ENCODE results near the gene SLC5A9. TPM values are rescaled to one million over a fixed set of nuclear protein-coding genes. Genes with fewer than 3 reads are reported as not detected.
"Not testable (repeated sequence)": the region's sequence is repeated elsewhere in the genome, so short reads cannot be mapped to it uniquely, and the experiment has no call there.

Gene SLC5A9
- total RNA-seq, 4 donors from 2014 or later = not detected

DNA sequence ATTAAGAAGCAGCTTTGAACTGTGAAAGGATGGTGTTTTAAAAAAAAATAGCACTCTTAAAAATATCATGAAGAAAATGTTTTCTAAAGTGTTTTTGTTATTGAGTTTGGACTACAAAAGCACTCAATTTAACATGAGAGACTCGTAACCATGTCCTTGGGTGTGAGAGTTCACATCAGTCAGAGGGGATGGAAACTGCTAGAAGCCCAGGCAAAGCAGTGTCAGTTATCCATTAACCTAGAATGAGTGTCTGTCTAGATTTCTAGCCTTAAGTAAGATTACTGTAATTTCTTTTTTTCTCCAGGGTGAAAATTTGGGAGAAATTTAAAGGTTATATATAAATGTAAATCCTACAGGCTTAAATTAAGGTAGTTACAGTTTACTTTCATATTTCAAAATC, 31.7 kb downstream of the SLC5A9 start:
- intact Hi-C loops (cut with DNase I; ENCODE audit: low total_unique reads) (no loop called here), in situ Hi-C loops (cut with MboI; ENCODE audit: low sequenced_read_pairs in 4 of 4) (no loop called here)
- no peak for DNase-seq
- Histone ChIP-seq H3K36me3 (no peaks in the 10 kb centered on the region), H3K27me3 (no peaks in the 10 kb centered on the region), H3K27ac (no peak overlapping the region), H3K4me3 (no peak overlapping the region), H3K9me3 (no peaks in the 10 kb centered on the region), H3K4me1 (no peaks in the 10 kb centered on the region)
- no peak for ATAC-seq
- no peak for TF ChIP-seq POLR2A (IDR thresholded peaks at IDR 0.05)
- TF ChIP-seq, protein P1, sequence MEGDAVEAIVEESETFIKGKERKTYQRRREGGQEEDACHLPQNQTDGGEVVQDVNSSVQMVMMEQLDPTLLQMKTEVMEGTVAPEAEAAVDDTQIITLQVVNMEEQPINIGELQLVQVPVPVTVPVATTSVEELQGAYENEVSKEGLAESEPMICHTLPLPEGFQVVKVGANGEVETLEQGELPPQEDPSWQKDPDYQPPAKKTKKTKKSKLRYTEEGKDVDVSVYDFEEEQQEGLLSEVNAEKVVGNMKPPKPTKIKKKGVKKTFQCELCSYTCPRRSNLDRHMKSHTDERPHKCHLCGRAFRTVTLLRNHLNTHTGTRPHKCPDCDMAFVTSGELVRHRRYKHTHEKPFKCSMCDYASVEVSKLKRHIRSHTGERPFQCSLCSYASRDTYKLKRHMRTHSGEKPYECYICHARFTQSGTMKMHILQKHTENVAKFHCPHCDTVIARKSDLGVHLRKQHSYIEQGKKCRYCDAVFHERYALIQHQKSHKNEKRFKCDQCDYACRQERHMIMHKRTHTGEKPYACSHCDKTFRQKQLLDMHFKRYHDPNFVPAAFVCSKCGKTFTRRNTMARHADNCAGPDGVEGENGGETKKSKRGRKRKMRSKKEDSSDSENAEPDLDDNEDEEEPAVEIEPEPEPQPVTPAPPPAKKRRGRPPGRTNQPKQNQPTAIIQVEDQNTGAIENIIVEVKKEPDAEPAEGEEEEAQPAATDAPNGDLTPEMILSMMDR (IDR thresholded peaks at IDR 0.05 in 4 of 5, conservative IDR thresholded peaks at IDR 0.05 in 1 of 5) = no peak

GRCh38 chr1:48258106-48258505, 35.6 kb downstream of the SLC5A9 start:
- Histone ChIP-seq H3K4me1 (no peaks in the 10 kb centered on the region), H3K27me3 (no peaks in the 10 kb centered on the region), H3K4me3 (no peak overlapping the region), H3K27ac (no peak overlapping the region), H3K36me3 (no peaks in the 10 kb centered on the region), H3K9me3 (no peaks in the 10 kb centered on the region)
- intact Hi-C loops (cut with DNase I; ENCODE audit: low total_unique reads) (no loop called here), in situ Hi-C loops (cut with MboI; ENCODE audit: low sequenced_read_pairs in 4 of 4) (no loop called here)
- TF ChIP-seq POLR2A (IDR thresholded peaks at IDR 0.05) = no peak
- TF ChIP-seq, protein P1 (IDR thresholded peaks at IDR 0.05 in 4 of 5, conservative IDR thresholded peaks at IDR 0.05 in 1 of 5) = no peak
- DNase-seq = no peak
- no peak for ATAC-seq

DNA sequence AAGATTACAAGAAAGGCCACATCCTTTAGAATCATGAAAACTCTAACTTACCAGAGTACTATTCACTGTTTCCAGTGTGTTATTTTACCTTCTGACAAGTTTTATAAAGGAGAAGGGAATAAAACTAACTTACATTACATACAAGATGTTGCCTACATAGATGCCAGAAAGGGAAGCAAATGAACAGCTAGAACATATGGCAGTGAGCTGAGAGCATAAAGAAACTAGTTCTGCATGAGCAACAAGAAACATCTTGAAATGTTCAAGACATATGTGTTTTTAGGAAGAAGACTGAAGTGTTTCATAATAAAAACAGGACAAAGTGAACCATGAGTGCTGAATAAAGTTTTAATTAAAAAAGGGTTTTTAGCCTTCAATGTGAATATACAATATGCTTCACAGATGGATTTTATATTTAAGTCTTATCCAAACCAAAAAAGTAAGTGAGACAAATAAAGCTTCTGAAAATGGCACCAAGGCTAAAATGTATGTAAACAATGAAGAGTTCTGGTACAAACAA, 39.4 kb downstream of the SLC5A9 start:
- H3K9me3 ChIP-seq = no peaks in the 10 kb centered on the region
- no peaks in the 10 kb centered on the region for H3K27me3 ChIP-seq
- in situ Hi-C loops (cut with MboI; ENCODE audit: low sequenced_read_pairs in 4 of 4) (no loop called here), intact Hi-C loops (cut with DNase I; ENCODE audit: low total_unique reads) (no loop called here)
- no peak overlapping the region for H3K27ac ChIP-seq
- H3K36me3 ChIP-seq = no peaks in the 10 kb centered on the region
- TF ChIP-seq, protein P1 (IDR thresholded peaks at IDR 0.05 in 4 of 5, conservative IDR thresholded peaks at IDR 0.05 in 1 of 5) = no peak
- no peak for TF ChIP-seq POLR2A (IDR thresholded peaks at IDR 0.05)
- no peak overlapping the region for H3K4me3 ChIP-seq
- H3K4me1 ChIP-seq = no peaks in the 10 kb centered on the region
- ATAC-seq = no peak
- no peak for DNase-seq

- H3K4me3 ChIP-seq = no peak overlapping the region
- ATAC-seq (no peak), DNase-seq (no peak)
- H3K36me3 ChIP-seq = no peaks in the 10 kb centered on the region
- no peaks in the 10 kb centered on the region for H3K27me3 ChIP-seq
- H3K27ac ChIP-seq = no peak overlapping the region
- no peaks in the 10 kb centered on the region for H3K4me1 ChIP-seq
- H3K9me3 ChIP-seq = no peaks in the 10 kb centered on the region
- in situ Hi-C loops (cut with MboI; ENCODE audit: low sequenced_read_pairs in 4 of 4) = no loop called here
- TF ChIP-seq, protein P1 (IDR thresholded peaks at IDR 0.05 in 4 of 5, conservative IDR thresholded peaks at IDR 0.05 in 1 of 5) = no peak
- TF ChIP-seq POLR2A (IDR thresholded peaks at IDR 0.05) = no peak
- intact Hi-C loops (cut with DNase I; ENCODE audit: low total_unique reads) = no loop called here
These were observed 40.5 kb downstream of the SLC5A9 start for GRCh38 chr1:48263041-48263440.

DNA sequence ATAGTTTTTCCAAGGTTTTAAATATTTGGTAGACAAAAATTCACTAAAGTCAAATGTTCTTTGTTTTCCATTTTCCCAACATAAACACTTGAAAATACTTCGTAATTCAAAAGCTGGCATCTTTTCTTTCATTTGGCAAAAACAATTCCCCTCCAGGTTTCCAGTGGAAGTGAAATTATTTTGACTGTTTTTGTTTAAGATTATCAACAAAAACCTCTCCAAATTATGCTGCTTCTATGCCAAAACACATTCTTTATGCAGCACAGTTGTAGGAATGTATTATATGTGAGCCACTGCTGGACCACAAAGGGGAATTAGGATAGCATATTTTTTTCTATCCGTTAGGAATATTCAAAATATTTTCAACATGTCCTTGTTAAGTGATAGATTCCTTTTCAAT, 44.1 kb downstream of the SLC5A9 start:
- H3K27me3 ChIP-seq = no peaks in the 10 kb centered on the region
- TF ChIP-seq POLR2A (IDR thresholded peaks at IDR 0.05) = no peak
- TF ChIP-seq, protein P1 (IDR thresholded peaks at IDR 0.05 in 4 of 5, conservative IDR thresholded peaks at IDR 0.05 in 1 of 5) = no peak
- no peaks in the 10 kb centered on the region for H3K36me3 ChIP-seq
- H3K4me1 ChIP-seq = no peaks in the 10 kb centered on the region
- H3K4me3 ChIP-seq = no peak overlapping the region
- intact Hi-C loops (cut with DNase I; ENCODE audit: low total_unique reads) = no loop called here
- no peak overlapping the region for H3K27ac ChIP-seq
- H3K9me3 ChIP-seq = no peaks in the 10 kb centered on the region
- no peak for ATAC-seq
- DNase-seq = no peak
- in situ Hi-C loops (cut with MboI; ENCODE audit: low sequenced_read_pairs in 4 of 4) = no loop called here

DNA sequence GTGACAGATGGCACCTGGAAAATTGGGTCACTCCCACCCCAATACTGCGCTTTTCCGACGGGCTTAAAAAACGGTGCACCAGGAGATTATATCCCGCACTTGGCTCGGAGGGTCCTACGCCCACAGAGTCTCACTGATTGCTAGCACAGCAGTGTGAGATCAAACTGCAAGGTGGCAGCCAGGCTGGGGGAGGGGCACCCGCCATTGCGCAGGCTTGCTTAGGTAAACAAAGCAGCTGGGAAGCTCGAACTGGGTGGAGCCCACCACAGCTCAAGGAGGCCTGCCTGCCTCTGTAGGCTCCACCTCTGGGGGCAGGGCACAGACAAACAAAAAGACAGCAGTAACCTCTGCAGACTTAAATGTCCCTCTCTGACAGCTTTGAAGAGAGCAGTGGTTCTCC, 54.9 kb downstream of the SLC5A9 start:
- DNase-seq; ATAC-seq; intact Hi-C loops (cut with DNase I; ENCODE audit: low total_unique reads); H3K27ac ChIP-seq; H3K4me1 ChIP-seq; H3K9me3 ChIP-seq; H3K36me3 ChIP-seq; H3K27me3 ChIP-seq; in situ Hi-C loops (cut with MboI; ENCODE audit: low sequenced_read_pairs in 4 of 4); H3K4me3 ChIP-seq: not testable (repeated sequence)

- H3K27me3 ChIP-seq; H3K4me1 ChIP-seq; in situ Hi-C loops (cut with MboI; ENCODE audit: low sequenced_read_pairs in 4 of 4); H3K27ac ChIP-seq; ATAC-seq; H3K9me3 ChIP-seq; DNase-seq; intact Hi-C loops (cut with DNase I; ENCODE audit: low total_unique reads); H3K36me3 ChIP-seq; H3K4me3 ChIP-seq: not testable (repeated sequence)
These were observed 59.8 kb downstream of the SLC5A9 start for GRCh38 chr1:48282329-48282728.
